Activated CD4-positive, alpha-beta memory T cell treated with anti-CD3 and anti-CD28 coated beads for 36 hours (primary cell): Measurements from ENCODE around the gene ABCA9. TPM values are rescaled to one million over a fixed set of nuclear protein-coding genes. Genes with fewer than 3 reads are reported as not detected.

Experiments used
- CTCF ChIA-PET: fragments of 350-600 bp; sonication (Branson Sonifier 250); formaldehyde crosslinking; loops from one replicate; lab custom pipeline; 2021; ENCODE audit warnings: antibody characterized with exemption, inconsistent platforms; lab: Charles Lee
- POLR2A ChIA-PET: fragments of 350-600 bp; sonication (Branson Sonifier 250); formaldehyde crosslinking; loops from one replicate; lab custom pipeline; 2021; ENCODE audit warnings: antibody characterized with exemption; lab: Charles Lee
- DNase-seq: peaks from one replicate; pipeline ENCODE4 v3.0.0-alpha.2; 2020
- H3K27ac Mint-ChIP-seq: one replicate; pipeline ENCODE4 v1.8.0; 2021; ENCODE audit warnings: mixed read lengths
- H3K27me3 Mint-ChIP-seq: one replicate; pipeline ENCODE4 v1.8.0; 2021; ENCODE audit warnings: mixed read lengths
- H3K36me3 Mint-ChIP-seq: one replicate; pipeline ENCODE4 v1.8.0; 2021; ENCODE audit warnings: mixed read lengths
- H3K4me1 Mint-ChIP-seq: one replicate; pipeline ENCODE4 v1.8.0; 2021; ENCODE audit warnings: low read depth, mixed read lengths
- H3K4me3 Mint-ChIP-seq: one replicate; pipeline ENCODE4 v1.8.0; 2021; ENCODE audit warnings: mild to moderate bottlenecking, mixed read lengths
- H3K9me3 Mint-ChIP-seq: one replicate; pipeline ENCODE4 v1.8.0; 2021; ENCODE audit warnings: mixed read lengths
- intact Hi-C: fragments of 100-400 bp; cut with micrococcal nuclease; formaldehyde crosslinking; loops from one replicate; pipeline ENCODE4 v1.15.1; 2023
- total RNA-seq, 2 experiments: library from RNA; stranded (reverse); gene quantifications; one replicate each; pipeline ENCODE4 v1.2.3, GENCODE V29; 2021

The ABCA9 gene
- total RNA-seq, 2 experiments from 2014 or later = not detected

DNA sequence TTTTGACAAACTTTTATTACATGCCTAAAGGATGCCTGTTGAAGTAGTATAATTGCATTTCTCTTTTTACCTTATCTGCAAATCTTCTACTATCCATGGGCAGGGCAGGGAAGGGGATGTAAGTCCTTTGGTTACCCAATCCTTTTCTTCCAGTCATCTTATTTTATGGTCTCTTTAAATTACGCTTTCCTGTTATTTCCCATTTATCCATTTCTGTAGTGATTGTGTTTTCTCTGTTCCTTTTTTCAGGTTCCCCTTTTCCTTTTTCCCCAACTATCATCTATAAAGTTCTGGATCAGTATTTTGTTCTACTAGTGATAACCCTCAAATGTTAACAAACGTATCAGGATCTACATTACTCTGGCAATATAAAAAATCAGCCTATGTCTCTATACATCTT, 3.3 kb upstream of the ABCA9 start:
- Mint-ChIP-seq H3K4me3 (no peak overlapping the region), H3K9me3 (peaks cover under 1% of the 10 kb centered on the region), H3K36me3 (no peaks in the 10 kb centered on the region), H3K4me1 (peaks cover 9% of the 10 kb centered on the region), H3K27me3 (peaks cover 5% of the 10 kb centered on the region), H3K27ac (no peak overlapping the region)
- intact Hi-C loops = no loop called here
- DNase-seq = no peak
- CTCF ChIA-PET = no interaction called here
- POLR2A ChIA-PET = no interaction called here

DNA sequence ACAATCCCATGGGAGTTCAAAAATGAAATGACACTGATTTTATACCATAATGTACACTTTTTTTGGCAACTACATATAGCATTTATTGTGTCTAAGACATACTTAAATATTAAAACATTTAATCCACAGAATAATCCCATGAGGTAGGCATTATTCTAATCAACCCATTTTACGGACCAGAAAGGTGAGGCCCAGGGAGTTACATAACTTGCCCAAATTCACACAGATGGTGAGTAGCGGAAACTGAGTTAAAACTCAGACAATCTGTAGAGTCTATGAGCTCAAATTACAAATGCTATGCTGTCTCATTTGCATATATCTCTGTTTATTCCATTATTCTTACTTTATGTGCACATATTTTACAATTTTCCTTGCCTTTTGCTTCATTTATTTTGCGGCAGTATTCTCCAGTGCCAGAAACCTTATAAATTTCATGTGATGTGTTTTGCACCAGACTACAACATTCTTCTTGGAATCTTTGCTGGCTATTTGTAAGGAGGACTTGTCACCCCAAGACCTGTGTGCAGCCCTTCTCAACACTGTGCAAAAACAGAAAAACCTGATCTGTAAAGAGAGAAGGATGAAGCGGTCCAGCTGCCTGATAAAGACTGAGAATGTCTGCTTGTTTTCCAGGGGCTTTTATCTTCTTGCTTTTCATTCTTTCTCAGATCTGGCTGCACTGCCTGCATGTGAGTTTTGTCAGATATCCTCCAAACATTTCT, 2.3 kb upstream of the ABCA9 start:
- peaks cover 9% of the 10 kb centered on the region for H3K4me1 Mint-ChIP-seq
- H3K4me3 Mint-ChIP-seq = no peak overlapping the region
- DNase-seq = no peak
- intact Hi-C loops = no loop called here
- H3K27me3 Mint-ChIP-seq = peaks cover 6% of the 10 kb centered on the region
- H3K36me3 Mint-ChIP-seq = no peaks in the 10 kb centered on the region
- H3K27ac Mint-ChIP-seq = no peak overlapping the region
- POLR2A ChIA-PET = no interaction called here
- H3K9me3 Mint-ChIP-seq = no peaks in the 10 kb centered on the region
- CTCF ChIA-PET = no interaction called here

DNA sequence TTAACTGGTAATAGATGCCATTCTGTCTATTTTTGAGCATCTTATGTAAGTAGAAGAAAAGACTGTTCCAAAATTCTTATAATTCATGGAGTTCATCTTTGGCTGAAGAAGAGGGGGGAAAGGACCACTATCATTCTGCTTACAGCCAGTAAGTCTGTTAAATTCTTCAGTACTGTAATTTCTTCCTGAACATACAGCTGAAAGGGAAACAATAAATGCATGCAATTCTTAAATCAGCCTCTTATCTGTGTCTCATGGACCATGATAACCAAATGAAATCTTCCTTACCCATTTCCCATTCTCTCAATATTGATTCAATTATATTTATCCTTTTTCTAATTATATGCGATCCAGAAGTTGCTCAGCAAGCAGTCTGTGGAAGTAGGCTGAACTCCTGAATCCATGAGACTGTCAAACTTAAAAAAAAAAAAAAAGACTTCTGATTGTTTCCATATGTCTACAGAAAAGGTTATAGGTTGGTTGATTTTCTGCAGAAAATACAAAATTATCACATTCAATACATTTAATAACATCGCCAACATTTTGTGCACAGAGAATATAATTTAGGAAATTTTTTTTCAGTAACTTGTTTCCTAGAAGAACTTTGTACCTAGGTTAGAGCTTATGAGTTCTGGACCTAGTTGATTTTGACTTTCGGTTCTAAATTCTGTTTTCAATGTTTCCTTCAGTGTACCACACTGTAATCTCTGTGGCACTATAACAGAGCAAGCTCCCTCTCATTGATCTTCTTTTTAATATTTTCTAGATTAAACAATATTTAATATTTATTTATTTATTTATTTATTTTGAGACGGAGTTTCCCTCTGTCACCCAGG, 1.2 kb upstream of the ABCA9 start:
- intact Hi-C loops = no loop called here
- ChIA-PET POLR2A (no interaction called here), CTCF (no interaction called here)
- Mint-ChIP-seq H3K27me3 (peaks cover 6% of the 10 kb centered on the region), H3K4me1 (peaks cover 9% of the 10 kb centered on the region), H3K36me3 (no peaks in the 10 kb centered on the region), H3K27ac (no peak overlapping the region), H3K9me3 (peaks cover 1% of the 10 kb centered on the region), H3K4me3 (no peak overlapping the region)
- DNase-seq = no peak

DNA sequence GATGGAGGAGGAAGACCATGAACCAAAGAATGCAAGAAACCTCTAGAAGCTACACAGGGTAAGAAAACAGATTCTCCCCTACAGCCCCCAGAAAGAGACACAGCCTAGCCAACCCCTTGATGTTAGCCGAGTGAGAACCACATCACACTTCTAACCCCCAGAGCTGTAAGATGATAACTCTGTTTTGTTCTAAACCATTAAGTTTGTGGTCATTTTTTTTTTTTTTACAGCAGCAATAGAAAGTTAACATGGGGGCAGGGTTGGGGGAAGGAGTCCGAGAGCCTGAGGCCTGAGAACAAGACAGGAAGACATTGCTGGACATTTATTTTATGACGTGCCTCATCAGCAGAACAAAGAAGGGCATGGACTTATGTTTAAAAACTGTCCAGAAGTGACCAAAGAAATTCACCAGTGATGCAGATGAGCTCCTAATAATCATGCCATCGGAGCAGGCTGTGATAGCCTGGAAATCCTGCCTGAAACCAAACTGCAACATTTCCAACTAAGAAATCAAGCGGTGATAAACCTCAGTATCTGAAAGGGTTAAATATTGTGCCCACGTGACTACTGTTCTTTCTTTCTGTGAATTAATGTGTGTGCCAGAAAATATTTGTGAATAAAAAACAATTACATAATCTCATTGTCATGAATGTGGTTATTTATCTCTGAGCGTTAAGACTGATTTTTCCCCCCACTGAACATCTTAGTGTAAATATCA, 1.1 kb downstream of the ABCA9 start:
- Mint-ChIP-seq H3K27me3 (peaks cover 1% of the 10 kb centered on the region), H3K9me3 (peaks cover 16% of the 10 kb centered on the region), H3K27ac (no peak overlapping the region), H3K4me3 (no peak overlapping the region), H3K4me1 (no peaks in the 10 kb centered on the region), H3K36me3 (no peaks in the 10 kb centered on the region)
- DNase-seq = no peak
- ChIA-PET POLR2A (no interaction called here), CTCF (no interaction called here)
- intact Hi-C loops = no loop called here

DNA sequence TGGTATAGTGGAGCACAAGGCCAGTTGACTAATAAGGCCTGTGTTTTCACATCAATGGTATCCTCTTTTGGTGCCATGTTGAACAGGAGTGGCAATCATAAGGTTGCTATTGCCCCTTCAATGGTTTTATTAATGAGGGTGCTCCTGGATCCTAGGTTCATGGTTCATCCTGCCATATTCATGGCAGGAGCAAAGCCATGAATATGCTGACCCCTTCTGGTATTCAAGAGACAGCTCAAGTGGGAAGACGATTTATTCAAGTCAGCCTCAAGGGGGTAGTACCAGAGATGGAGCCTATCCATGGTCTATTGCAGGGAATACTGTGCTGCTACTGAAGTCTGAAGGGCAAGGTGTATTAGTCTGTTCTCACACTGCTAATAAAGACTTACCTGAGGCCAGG, 2.6 kb downstream of the ABCA9 start:
- no peak for DNase-seq
- Mint-ChIP-seq H3K9me3 (peaks cover 16% of the 10 kb centered on the region), H3K27me3 (peaks cover 1% of the 10 kb centered on the region), H3K4me1 (no peaks in the 10 kb centered on the region), H3K36me3 (no peaks in the 10 kb centered on the region), H3K4me3 (no peak overlapping the region), H3K27ac (no peak overlapping the region)
- POLR2A ChIA-PET = no interaction called here
- CTCF ChIA-PET = no interaction called here
- intact Hi-C loops = no loop called here

DNA sequence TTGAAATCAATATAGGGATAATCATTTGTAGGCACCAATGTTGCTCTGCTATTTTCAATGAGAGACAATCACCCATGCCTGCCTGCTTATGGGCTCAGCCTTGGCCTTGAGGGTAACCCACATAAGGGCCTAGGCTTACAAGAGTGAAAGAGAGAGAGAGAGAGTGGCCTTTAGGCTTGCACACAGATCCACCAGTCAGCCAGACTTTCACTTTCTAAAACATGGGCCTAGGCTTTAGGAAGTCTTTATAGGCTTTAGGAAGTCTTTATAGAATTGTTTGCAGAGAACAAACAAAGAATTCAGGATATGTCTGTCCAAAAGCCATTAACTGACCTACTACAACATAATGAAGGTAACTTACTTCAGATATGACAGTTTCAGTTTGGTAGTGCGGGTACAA, 3.4 kb downstream of the ABCA9 start:
- H3K4me3 Mint-ChIP-seq = no peak overlapping the region
- ChIA-PET POLR2A (no interaction called here), CTCF (no interaction called here)
- no peaks in the 10 kb centered on the region for H3K36me3 Mint-ChIP-seq
- peaks cover 16% of the 10 kb centered on the region for H3K9me3 Mint-ChIP-seq
- no peak for DNase-seq
- intact Hi-C loops = no loop called here
- H3K27me3 Mint-ChIP-seq = peaks cover 1% of the 10 kb centered on the region
- H3K27ac Mint-ChIP-seq = no peak overlapping the region
- H3K4me1 Mint-ChIP-seq = no peaks in the 10 kb centered on the region

DNA sequence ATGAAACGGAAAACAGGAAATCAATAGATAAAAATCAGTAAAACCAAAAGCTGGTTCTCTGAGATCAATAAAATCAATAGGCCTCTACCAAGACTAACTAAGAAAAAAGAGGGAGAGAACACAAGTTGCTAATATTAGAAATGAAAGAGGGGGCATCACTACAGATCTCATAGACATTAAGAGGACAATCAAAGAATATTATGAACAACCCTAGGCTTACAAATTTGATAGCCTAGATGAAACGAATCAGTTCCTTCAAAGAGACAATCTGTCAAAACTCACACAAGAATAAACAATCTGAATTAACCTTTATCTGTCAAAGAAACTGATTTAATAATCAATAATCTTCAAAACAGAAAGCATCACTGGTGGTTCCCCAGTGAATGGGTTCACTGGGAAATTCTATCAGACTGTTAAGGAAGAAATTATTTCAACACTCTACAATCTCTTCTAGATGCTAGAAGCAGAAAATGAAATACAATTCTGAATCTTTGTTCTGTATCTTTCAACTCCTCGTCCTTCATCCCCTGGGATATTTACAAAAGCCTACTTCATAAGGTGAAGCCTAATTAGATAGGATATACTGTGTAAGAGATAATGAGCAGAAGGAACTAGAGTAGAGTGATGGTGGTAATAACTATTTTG, 4.4 kb downstream of the ABCA9 start:
- intact Hi-C loops = no loop called here
- Mint-ChIP-seq H3K27ac (no peak overlapping the region), H3K27me3 (peaks cover 4% of the 10 kb centered on the region), H3K36me3 (no peaks in the 10 kb centered on the region), H3K4me3 (no peak overlapping the region), H3K9me3 (peaks cover 16% of the 10 kb centered on the region), H3K4me1 (no peaks in the 10 kb centered on the region)
- CTCF ChIA-PET = no interaction called here
- DNase-seq = no peak
- POLR2A ChIA-PET = no interaction called here

DNA sequence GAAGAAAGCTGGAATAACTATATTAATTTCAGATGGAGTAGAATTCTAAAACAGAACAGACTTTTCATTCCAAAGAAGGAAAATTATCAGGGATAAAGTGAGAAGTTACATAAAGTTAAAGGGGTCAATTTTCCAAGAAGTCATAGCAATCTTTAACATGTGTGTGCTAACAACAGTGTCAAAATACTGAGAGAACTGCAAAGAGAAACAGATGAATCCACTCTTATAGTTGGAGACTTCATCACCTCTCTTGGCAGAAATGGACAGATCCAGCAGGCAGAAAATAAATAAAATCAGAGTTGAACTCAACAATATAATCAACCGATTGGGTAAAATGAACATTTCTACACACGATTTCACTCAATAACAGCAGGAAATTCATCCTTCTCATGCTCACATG, 5.4 kb downstream of the ABCA9 start:
- H3K36me3 Mint-ChIP-seq = no peaks in the 10 kb centered on the region
- no peak overlapping the region for H3K27ac Mint-ChIP-seq
- no peak for DNase-seq
- intact Hi-C loops = no loop called here
- H3K9me3 Mint-ChIP-seq = peaks cover 16% of the 10 kb centered on the region
- peaks cover 7% of the 10 kb centered on the region for H3K27me3 Mint-ChIP-seq
- no peak overlapping the region for H3K4me3 Mint-ChIP-seq
- H3K4me1 Mint-ChIP-seq = no peaks in the 10 kb centered on the region
- CTCF ChIA-PET = no interaction called here
- POLR2A ChIA-PET = no interaction called here

DNA sequence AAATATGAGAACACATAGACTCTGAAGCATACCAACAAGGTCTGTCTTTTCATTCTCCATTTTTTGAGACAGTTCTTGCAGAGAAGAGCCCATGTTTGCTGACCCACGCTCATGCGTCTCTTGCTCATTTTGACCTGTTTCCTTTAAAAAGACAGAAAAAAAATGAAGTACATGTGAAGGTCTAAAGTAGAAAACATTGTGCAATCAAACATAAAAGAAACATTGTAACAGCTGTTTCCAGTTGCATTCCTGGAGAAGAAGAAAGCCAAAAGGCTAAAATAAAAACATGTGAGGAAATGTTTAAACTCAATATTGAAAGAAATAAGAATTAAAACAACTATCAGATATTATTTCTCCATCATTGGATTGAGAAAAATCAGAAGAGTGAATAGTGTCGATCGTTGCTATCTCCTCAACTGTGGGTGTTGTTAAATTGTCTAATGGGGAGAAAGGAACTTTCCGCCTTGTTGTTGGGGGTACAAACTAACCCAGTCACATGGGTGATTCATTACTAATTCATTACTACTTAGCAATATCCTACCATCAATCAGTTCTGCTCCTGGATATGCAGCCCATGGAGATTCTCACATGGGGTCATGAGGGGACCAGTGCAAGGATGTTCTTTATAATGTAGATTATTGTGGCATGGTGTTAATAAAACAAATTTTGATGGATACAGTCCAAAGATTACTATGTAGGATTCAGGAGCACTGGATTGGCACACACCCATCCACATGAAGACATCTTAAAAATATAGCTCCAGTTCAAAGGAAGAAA, 9.5 kb downstream of the ABCA9 start:
- intact Hi-C loops = no loop called here
- Mint-ChIP-seq H3K27ac (no peak overlapping the region), H3K4me3 (no peak overlapping the region), H3K36me3 (no peaks in the 10 kb centered on the region), H3K27me3 (peaks cover 6% of the 10 kb centered on the region), H3K9me3 (peaks cover 9% of the 10 kb centered on the region), H3K4me1 (peaks cover 3% of the 10 kb centered on the region)
- no peak for DNase-seq
- ChIA-PET POLR2A (no interaction called here), CTCF (no interaction called here)

DNA sequence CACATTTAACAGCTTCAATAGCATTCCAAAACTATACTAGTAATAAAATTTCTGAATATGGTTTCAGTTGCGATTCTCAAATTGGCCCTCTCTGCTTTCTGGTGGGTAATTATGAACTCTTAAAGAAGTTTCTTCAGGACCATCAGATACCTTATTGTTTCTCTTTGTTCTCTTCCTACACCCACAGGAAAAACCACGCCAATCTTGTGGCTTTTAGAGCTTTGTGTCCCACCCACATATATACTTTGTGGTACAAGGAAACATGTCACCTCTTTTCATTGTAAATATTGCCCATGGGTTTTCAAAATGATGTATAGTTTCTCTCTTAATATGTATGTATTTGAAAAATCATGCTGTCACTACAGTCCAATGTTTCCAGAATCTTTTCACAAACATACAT, 12.1 kb downstream of the ABCA9 start:
- no peaks in the 10 kb centered on the region for H3K9me3 Mint-ChIP-seq
- H3K27ac Mint-ChIP-seq = no peak overlapping the region
- no peaks in the 10 kb centered on the region for H3K36me3 Mint-ChIP-seq
- DNase-seq = no peak
- H3K4me1 Mint-ChIP-seq = peaks cover 3% of the 10 kb centered on the region
- POLR2A ChIA-PET = no interaction called here
- peaks cover 6% of the 10 kb centered on the region for H3K27me3 Mint-ChIP-seq
- CTCF ChIA-PET = no interaction called here
- intact Hi-C loops = no loop called here
- no peak overlapping the region for H3K4me3 Mint-ChIP-seq

DNA sequence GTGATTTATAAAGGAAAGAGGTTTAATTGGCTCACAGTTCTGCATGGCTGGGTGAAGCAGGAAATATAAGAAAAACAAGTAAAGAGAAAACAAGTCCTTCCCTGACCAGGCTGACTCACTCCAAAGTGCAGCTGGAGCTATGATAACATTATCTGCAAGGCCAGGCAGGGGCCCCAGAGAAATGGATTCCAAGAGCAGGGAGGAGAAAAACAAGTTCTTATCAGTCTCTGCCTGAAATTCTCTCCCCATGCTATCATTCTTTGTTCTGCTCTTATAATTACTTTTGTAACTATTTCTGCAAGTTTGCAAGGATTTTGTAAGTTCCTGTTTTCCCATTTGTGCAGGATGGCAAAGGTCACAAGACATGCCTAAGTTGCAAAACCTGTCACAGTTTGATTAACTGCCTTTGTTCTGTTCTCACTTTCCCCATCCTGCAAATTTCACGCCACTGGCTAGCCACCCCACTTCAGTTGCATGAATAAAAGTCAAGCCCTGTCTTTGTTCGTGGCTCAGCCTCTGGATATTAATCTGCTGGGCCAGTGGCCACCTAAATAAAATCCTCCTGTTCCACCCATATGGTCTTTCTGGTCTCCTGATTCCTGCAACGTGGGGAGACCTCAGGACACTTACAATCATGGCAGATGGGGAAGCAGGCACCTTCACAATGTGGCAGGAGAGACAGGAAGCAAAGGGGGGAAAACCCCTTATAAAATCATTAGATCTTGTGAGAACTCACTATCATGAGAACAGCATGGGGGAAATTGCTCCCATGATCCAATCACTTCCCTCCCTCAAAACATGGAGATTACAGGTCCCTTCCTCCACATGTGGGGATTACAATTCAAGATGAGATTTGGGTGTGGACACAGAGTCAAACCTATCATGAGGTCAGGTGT, 13.1 kb downstream of the ABCA9 start:
- peaks cover 3% of the 10 kb centered on the region for H3K4me1 Mint-ChIP-seq
- intact Hi-C loops = no loop called here
- CTCF ChIA-PET = no interaction called here
- no peak for DNase-seq
- H3K36me3 Mint-ChIP-seq = no peaks in the 10 kb centered on the region
- no peak overlapping the region for H3K27ac Mint-ChIP-seq
- H3K4me3 Mint-ChIP-seq = no peak overlapping the region
- H3K27me3 Mint-ChIP-seq = peaks cover 6% of the 10 kb centered on the region
- no peaks in the 10 kb centered on the region for H3K9me3 Mint-ChIP-seq
- POLR2A ChIA-PET = no interaction called here
